ENCODE measurements around the gene CCDC33.

The CCDC33 gene

GRCh38 chr15:74253211-74253921 is 17.2 kb downstream of the CCDC33 start:
- no peak for TF ChIP-seq CTCF (IDR thresholded peaks at IDR 0.05; ENCODE audit: control insufficient read depth, insufficient read depth, low read depth, low read length, missing control alignments)

GRCh38 chr15:74257105-74257504 is 21.0 kb downstream of the CCDC33 start:
- H3K4me3 ChIP-seq (ENCODE audit: control insufficient read depth, low read depth, low read length): no peak overlapping the region
- no peak for DNase-seq (ENCODE audit: low read depth)
- no peak for TF ChIP-seq CTCF (IDR thresholded peaks at IDR 0.05; ENCODE audit: control insufficient read depth, insufficient read depth, low read depth, low read length, missing control alignments)

More at GRCh38 chr15:74253211-74253921, 17.2 kb downstream of the CCDC33 start:
- DNase-seq (ENCODE audit: low read depth): no peak
- no peak overlapping the region for H3K4me3 ChIP-seq (ENCODE audit: control insufficient read depth, low read depth, low read length)

- DNase-seq (ENCODE audit: low read depth): no peak
- no peak for TF ChIP-seq CTCF (IDR thresholded peaks at IDR 0.05; ENCODE audit: control insufficient read depth, insufficient read depth, low read depth, low read length, missing control alignments)
- H3K4me3 ChIP-seq (ENCODE audit: control insufficient read depth, low read depth, low read length): no peak overlapping the region
These were observed 21.5 kb downstream of the CCDC33 start for GRCh38 chr15:74257623-74258022.

- TF ChIP-seq CTCF (IDR thresholded peaks at IDR 0.05; ENCODE audit: control insufficient read depth, insufficient read depth, low read depth, low read length, missing control alignments): no peak
- DNase-seq (ENCODE audit: low read depth): no peak
- H3K4me3 ChIP-seq (ENCODE audit: control insufficient read depth, low read depth, low read length): no peak overlapping the region
These were observed 22.5 kb downstream of the CCDC33 start for GRCh38 chr15:74258456-74259291.

GRCh38 chr15:74259292-74259648 is 23.1 kb downstream of the CCDC33 start:
- DNase-seq (ENCODE audit: low read depth): no peak
- TF ChIP-seq CTCF (IDR thresholded peaks at IDR 0.05; ENCODE audit: control insufficient read depth, insufficient read depth, low read depth, low read length, missing control alignments): no peak
- H3K4me3 ChIP-seq (ENCODE audit: control insufficient read depth, low read depth, low read length): no peak overlapping the region

- no peak overlapping the region for H3K4me3 ChIP-seq (ENCODE audit: control insufficient read depth, low read depth, low read length)
- no peak for TF ChIP-seq CTCF (IDR thresholded peaks at IDR 0.05; ENCODE audit: control insufficient read depth, insufficient read depth, low read depth, low read length, missing control alignments)
- DNase-seq (ENCODE audit: low read depth): no peak
These were observed 23.9 kb downstream of the CCDC33 start for GRCh38 chr15:74259821-74260607.
